HCT116 (cell line): ENCODE measurements around the gene PRSS1. TPM values are rescaled to one million over a fixed set of nuclear protein-coding genes. Genes with fewer than 3 reads are reported as not detected.

Source experiments
- ATAC-seq: fragments of 200-7000 bp; cut with Tn5 transposase; 2 replicates; pipeline ENCODE4 v1.9.1; 2020; ENCODE audit warnings: mild to moderate bottlenecking, moderate library complexity
- BruUV-seq: library from RNA; stranded (reverse); fragments of 400-500 nt; replicated peaks from 2 replicates; lab custom pipeline; 2021; lab: Mats Ljungman, UMichigan
- CTCF ChIA-PET: fragments of 300-600 bp; sonication (Branson Sonifier 250); formaldehyde crosslinking; loops from one replicate; lab custom pipeline; 2021; ENCODE audit warnings: antibody characterized with exemption; lab: Charles Lee
- POLR2A ChIA-PET: fragments of 300-600, 350-600 bp; sonication (Branson Sonifier 250); formaldehyde crosslinking; loops from one replicate; lab custom pipeline; 2021; ENCODE audit warnings: antibody characterized with exemption; lab: Charles Lee
- RAD21 ChIA-PET, 2 experiments: fragments of 300-600 bp; sonication (Branson Sonifier 250); formaldehyde crosslinking; loops; one replicate each; lab custom pipeline; 2023; ENCODE audit warnings: low total read pairs in 2 of 2; ENCODE audit not compliant: uncharacterized antibody in 2 of 2, unreplicated experiment in 2 of 2, low non-redundant PET in 1 of 2; lab: Charles Lee
- DNase-seq: peaks from one replicate; pipeline ENCODE4 v3.0.0-alpha.2; 2010; ENCODE audit warnings: low read depth, low spot score
- H2AFZ ChIP-seq: fragments of 200-600 bp; shearing (Covaris generic), sonication (generic); 2 replicates; pipeline ENCODE4 v1.6.1; 2017; ENCODE audit warnings: low read depth, mixed run types, mixed read lengths, antibody characterized with exemption, low read length; ENCODE audit not compliant: poor library complexity, severe bottlenecking
- H3K27ac ChIP-seq: 2 replicates; pipeline ENCODE4 v1.5.1; 2012; ENCODE audit warnings: low read depth, low read length
- H3K27me3 ChIP-seq: fragments of 200-600 bp; sonication (generic); 2 replicates; pipeline ENCODE4 v1.6.1; 2016; ENCODE audit warnings: mixed run types, low read length, mixed read lengths; ENCODE audit not compliant: insufficient read depth
- H3K36me3 ChIP-seq, 2 experiments: fragments of 200-500 bp in 1 of 2; fragments of 200-600 bp in 1 of 2; sonication (Bioruptor generic) in 1 of 2; sonication (generic) in 1 of 2; 2 replicates each; pipeline versions ENCODE4 v1.5.1 to v1.6.1; 2014 to 2016; ENCODE audit warnings: low read length in 2 of 2, inconsistent platforms in 1 of 2, mixed read lengths in 1 of 2, mixed run types in 1 of 2; ENCODE audit not compliant: insufficient read depth in 2 of 2, control insufficient read depth in 1 of 2
- H3K4me1 ChIP-seq, 2 experiments: fragments of 200-600 bp in 1 of 2; sonication (generic) in 1 of 2; 2 replicates each; pipeline versions ENCODE4 v1.5.1 to v1.6.1; 2012 to 2017; ENCODE audit warnings: low read length in 2 of 2, inconsistent platforms in 1 of 2, mild to moderate bottlenecking in 1 of 2, mixed read lengths in 1 of 2, mixed run types in 1 of 2, moderate library complexity in 1 of 2; ENCODE audit not compliant: insufficient read depth in 2 of 2, control insufficient read depth in 1 of 2
- H3K4me2 ChIP-seq: fragments of 200-600 bp; sonication (generic); 2 replicates; pipeline ENCODE4 v1.6.1; 2017; ENCODE audit warnings: mixed run types, low read length, mixed read lengths
- H3K4me3 ChIP-seq, 2 experiments: fragments of 200-600 bp in 1 of 2; sonication (generic) in 1 of 2; replicated peaks in 1 of 2; 2 replicates each; pipeline ENCODE4 v1.5.1; 2011 to 2016; ENCODE audit warnings: low read length in 2 of 2, control low read depth in 1 of 2, low read depth in 1 of 2, mild to moderate bottlenecking in 1 of 2, mixed read lengths in 1 of 2, mixed run types in 1 of 2
- H3K79me2 ChIP-seq: fragments of 200-600 bp; sonication (generic); 2 replicates; pipeline ENCODE4 v1.6.1; 2017; ENCODE audit warnings: mild to moderate bottlenecking, mixed run types, low read length, moderate library complexity, mixed read lengths; ENCODE audit not compliant: insufficient read depth
- H3K9ac ChIP-seq: fragments of 200-600 bp; sonication (generic); 2 replicates; pipeline ENCODE4 v1.6.1; 2016; ENCODE audit warnings: low read length, mixed read lengths
- H3K9me2 ChIP-seq: fragments of 200-600 bp; sonication (generic), shearing (Covaris generic); 2 replicates; pipeline ENCODE4 v1.6.1; 2017; ENCODE audit warnings: mixed run types, mild to moderate bottlenecking, moderate library complexity; ENCODE audit not compliant: insufficient read depth
- H3K9me3 ChIP-seq, 2 experiments: fragments of 200-500 bp in 1 of 2; fragments of 200-600 bp in 1 of 2; sonication (Bioruptor generic) in 1 of 2; sonication (generic) in 1 of 2; 2 replicates each; pipeline ENCODE4 v1.6.1; 2014 to 2017; ENCODE audit warnings: low read length in 2 of 2, mixed read lengths in 2 of 2, inconsistent platforms in 1 of 2, low read depth in 1 of 2, mild to moderate bottlenecking in 1 of 2, mixed run types in 1 of 2, moderate library complexity in 1 of 2; ENCODE audit not compliant: control insufficient read depth in 1 of 2, insufficient read depth in 1 of 2
- H4K20me1 ChIP-seq: fragments of 200-600 bp; sonication (generic), shearing (Covaris generic); 2 replicates; pipeline ENCODE4 v1.6.1; 2017; ENCODE audit warnings: mixed run types, mild to moderate bottlenecking, moderate library complexity; ENCODE audit not compliant: insufficient read depth
- EGR1 ChIP-seq: IDR thresholded peaks from 2 replicates; pipeline ENCODE4 v1.6.1; 2012; ENCODE audit warnings: low read depth
- EZH2 ChIP-seq: fragments of 200-600 bp; sonication (generic); IDR thresholded peaks from 2 replicates; pipeline ENCODE4 v1.6.1; 2017; ENCODE audit warnings: antibody characterized with exemption, mixed run types
- EZH2phosphoT487 ChIP-seq: fragments of 200-600 bp; IDR thresholded peaks from 2 replicates; pipeline ENCODE4 v1.6.1; 2018; ENCODE audit warnings: antibody characterized with exemption, borderline replicate concordance
- JUND ChIP-seq: IDR thresholded peaks from 2 replicates; pipeline ENCODE4 v1.6.1; 2012
- POLR2A ChIP-seq: IDR thresholded peaks from 2 replicates; pipeline ENCODE4 v1.7.0; 2011; ENCODE audit warnings: borderline replicate concordance; ENCODE audit not compliant: insufficient read depth, insufficient read length; ENCODE audit errors: extremely low read depth
- RAD21 ChIP-seq: IDR thresholded peaks from 2 replicates; pipeline ENCODE4 v1.6.1; 2012; ENCODE audit warnings: low read depth, mild to moderate bottlenecking
- SIN3A ChIP-seq: IDR thresholded peaks from 2 replicates; pipeline ENCODE4 v1.6.1; 2012; ENCODE audit warnings: low read depth
- SP1 ChIP-seq: IDR thresholded peaks from 2 replicates; pipeline ENCODE4 v1.6.1; 2012; ENCODE audit warnings: low read depth
- SRF ChIP-seq: IDR thresholded peaks from 2 replicates; pipeline ENCODE4 v1.6.1; 2012; ENCODE audit warnings: low read depth
- YY1 ChIP-seq: IDR thresholded peaks from 2 replicates; pipeline ENCODE4 v1.6.1; 2011; ENCODE audit warnings: low read length, low read depth, moderate library complexity, mild to moderate bottlenecking; ENCODE audit not compliant: insufficient replicate concordance; ENCODE audit errors: extremely low read depth
- ZFX ChIP-seq: fragments of 450-650 bp; IDR thresholded peaks from 2 replicates; pipeline ENCODE4 v1.6.1; 2017
- intact Hi-C: fragments of 100-400 bp; cut with micrococcal nuclease; formaldehyde crosslinking; loops from 2 replicates; pipeline ENCODE4 v1.10.0; 2022
- total RNA-seq: library from RNA; stranded (reverse); gene quantifications from one replicate; pipeline ENCODE4 v1.2.1, GENCODE V29; 2021; ENCODE audit not compliant: unreplicated experiment
- TF ChIP-seq, protein P1 (sequence below): IDR thresholded peaks from 2 replicates; pipeline ENCODE4 v1.6.1; 2012
- TF ChIP-seq, protein P2 (sequence below): IDR thresholded peaks from 2 replicates; pipeline ENCODE4 v1.6.1; 2012
- TF ChIP-seq, protein P3 (sequence below): IDR thresholded peaks from 2 replicates; pipeline ENCODE4 v1.6.1; 2011; ENCODE audit warnings: mild to moderate bottlenecking, low read length, moderate library complexity; ENCODE audit not compliant: insufficient replicate concordance; ENCODE audit errors: extremely low read depth

The PRSS1 gene
- total RNA-seq, 1 experiment from 2014 or later = 14.6 TPM

DNA sequence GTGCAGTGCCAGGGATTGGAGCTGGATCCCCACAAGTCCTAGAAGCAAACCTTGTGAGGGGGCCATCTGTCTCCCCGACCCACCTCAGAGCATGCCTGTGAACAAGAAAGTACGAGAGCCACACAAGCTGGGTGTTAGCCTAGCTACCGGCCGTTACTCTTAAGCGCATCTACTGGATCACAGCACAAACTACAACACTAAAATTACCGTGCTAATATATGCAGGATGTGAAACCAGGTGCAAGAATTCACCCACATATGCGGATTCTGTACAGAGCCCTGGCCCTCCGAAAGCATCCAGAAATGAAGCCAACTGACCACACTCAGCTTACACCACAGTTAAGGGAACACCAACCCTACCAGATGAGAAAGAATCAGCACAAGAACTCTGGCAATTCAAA, 16.0 kb upstream of the PRSS1 start:
- CTCF ChIA-PET = interaction anchor here (1.7 kb wide), 1 partner anchor 101 kb away, joined by 4 read pairs; no protein-coding TSS in a partner anchor

More for the DNA sequence above, 16.0 kb upstream of the PRSS1 start:
- no peak overlapping the region for H3K4me2 ChIP-seq
- ATAC-seq (no peak), DNase-seq (no peak)
- H3K36me3 ChIP-seq = no peaks in the 10 kb centered on the region
- no peak for TF ChIP-seq SRF
- TF ChIP-seq EGR1 = no peak
- TF ChIP-seq POLR2A = no peak
- no peak for TF ChIP-seq RAD21
- TF ChIP-seq, protein P1, sequence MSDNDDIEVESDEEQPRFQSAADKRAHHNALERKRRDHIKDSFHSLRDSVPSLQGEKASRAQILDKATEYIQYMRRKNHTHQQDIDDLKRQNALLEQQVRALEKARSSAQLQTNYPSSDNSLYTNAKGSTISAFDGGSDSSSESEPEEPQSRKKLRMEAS = no peak
- TF ChIP-seq JUND = no peak
- TF ChIP-seq, protein P2, sequence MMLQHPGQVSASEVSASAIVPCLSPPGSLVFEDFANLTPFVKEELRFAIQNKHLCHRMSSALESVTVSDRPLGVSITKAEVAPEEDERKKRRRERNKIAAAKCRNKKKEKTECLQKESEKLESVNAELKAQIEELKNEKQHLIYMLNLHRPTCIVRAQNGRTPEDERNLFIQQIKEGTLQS = no peak
- TF ChIP-seq, protein P3, sequence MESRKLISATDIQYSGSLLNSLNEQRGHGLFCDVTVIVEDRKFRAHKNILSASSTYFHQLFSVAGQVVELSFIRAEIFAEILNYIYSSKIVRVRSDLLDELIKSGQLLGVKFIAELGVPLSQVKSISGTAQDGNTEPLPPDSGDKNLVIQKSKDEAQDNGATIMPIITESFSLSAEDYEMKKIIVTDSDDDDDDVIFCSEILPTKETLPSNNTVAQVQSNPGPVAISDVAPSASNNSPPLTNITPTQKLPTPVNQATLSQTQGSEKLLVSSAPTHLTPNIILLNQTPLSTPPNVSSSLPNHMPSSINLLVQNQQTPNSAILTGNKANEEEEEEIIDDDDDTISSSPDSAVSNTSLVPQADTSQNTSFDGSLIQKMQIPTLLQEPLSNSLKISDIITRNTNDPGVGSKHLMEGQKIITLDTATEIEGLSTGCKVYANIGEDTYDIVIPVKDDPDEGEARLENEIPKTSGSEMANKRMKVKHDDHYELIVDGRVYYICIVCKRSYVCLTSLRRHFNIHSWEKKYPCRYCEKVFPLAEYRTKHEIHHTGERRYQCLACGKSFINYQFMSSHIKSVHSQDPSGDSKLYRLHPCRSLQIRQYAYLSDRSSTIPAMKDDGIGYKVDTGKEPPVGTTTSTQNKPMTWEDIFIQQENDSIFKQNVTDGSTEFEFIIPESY = no peak
- no peak for TF ChIP-seq SIN3A
- no peak for TF ChIP-seq EZH2
- TF ChIP-seq EZH2phosphoT487 = no peak
- TF ChIP-seq ZFX = no peak
- TF ChIP-seq YY1 = no peak
- no peak for TF ChIP-seq SP1
- RAD21 ChIA-PET = no interaction called here
- H3K27me3 ChIP-seq = 0 out of 2 replicates have a peak, but pooled peaks cover 12% of the 10 kb centered on the region
- POLR2A ChIA-PET = no interaction called here
- no peak overlapping the region for H3K9ac ChIP-seq
- H3K4me1 ChIP-seq = no peaks in the 10 kb centered on the region
- H3K9me3 ChIP-seq = no peaks in the 10 kb centered on the region
- H2AFZ ChIP-seq = no peak overlapping the region
- no peak overlapping the region for H3K27ac ChIP-seq
- no peaks in the 10 kb centered on the region for H3K79me2 ChIP-seq
- intact Hi-C loops = no loop called here
- BruUV-seq = no TSS peak
- no peak overlapping the region for H3K4me3 ChIP-seq
- H4K20me1 ChIP-seq = no peaks in the 10 kb centered on the region
- H3K9me2 ChIP-seq = no peaks in the 10 kb centered on the region
